Glutamatergic neuron (in vitro differentiated cells): Measurements from ENCODE around the gene ZNF831. TPM values are rescaled to one million over a fixed set of nuclear protein-coding genes. Genes with fewer than 3 reads are reported as not detected.

ENCODE experiments used
- DNase-seq: peaks from one replicate; pipeline ENCODE4 v3.0.0; 2022
- H3K27ac Mint-ChIP-seq: one replicate; pipeline ENCODE4 v1.8.0; 2020; ENCODE audit warnings: mild to moderate bottlenecking, mixed read lengths, inconsistent platforms; ENCODE audit not compliant: unreplicated experiment
- H3K27me3 Mint-ChIP-seq: one replicate; pipeline ENCODE4 v1.8.0; 2020; ENCODE audit warnings: mild to moderate bottlenecking, moderate library complexity, mixed read lengths, inconsistent platforms; ENCODE audit not compliant: unreplicated experiment
- H3K36me3 Mint-ChIP-seq: one replicate; pipeline ENCODE4 v1.8.0; 2020; ENCODE audit warnings: mild to moderate bottlenecking, mixed read lengths, inconsistent platforms; ENCODE audit not compliant: unreplicated experiment
- H3K4me1 Mint-ChIP-seq: one replicate; pipeline ENCODE4 v1.8.0; 2020; ENCODE audit warnings: mild to moderate bottlenecking, low read depth, mixed read lengths, inconsistent platforms; ENCODE audit not compliant: unreplicated experiment
- H3K4me3 Mint-ChIP-seq: one replicate; pipeline ENCODE4 v1.8.0; 2020; ENCODE audit warnings: mild to moderate bottlenecking, mixed read lengths, inconsistent platforms; ENCODE audit not compliant: unreplicated experiment
- H3K9me3 Mint-ChIP-seq: one replicate; pipeline ENCODE4 v1.8.0; 2020; ENCODE audit warnings: mild to moderate bottlenecking, moderate library complexity, mixed read lengths, inconsistent platforms; ENCODE audit not compliant: unreplicated experiment
- CTCF ChIP-seq: fragments of 200-600 bp; sonication (generic); IDR thresholded peaks from one replicate; pipeline ENCODE4 v1.5.0; 2021; ENCODE audit not compliant: partially characterized antibody, unreplicated experiment
- long read RNA-seq: library from polyadenylated mRNA; unstranded; transcript quantifications from one replicate; pipeline ENCODE4 v2.0.0, GENCODE V29; 2020; ENCODE audit not compliant: unreplicated experiment
- total RNA-seq: library from RNA; stranded (reverse); fragmentation: NEBNext Ultra II Directional; extraction: Animal tissue kit (Norgen Biotek cat#: 25700); gene quantifications from one replicate; pipeline ENCODE4 v1.2.1, GENCODE V29; 2021; ENCODE audit not compliant: unreplicated experiment

Gene ZNF831
- total RNA-seq: not detected
- long read RNA-seq: 0 reads

- no peaks in the 10 kb centered on the region for H3K4me1 Mint-ChIP-seq
- no peak for DNase-seq
- TF ChIP-seq CTCF: no peak
- H3K36me3 Mint-ChIP-seq: peaks cover 3% of the 10 kb centered on the region
- peaks cover 2% of the 10 kb centered on the region for H3K9me3 Mint-ChIP-seq
- H3K27ac Mint-ChIP-seq: no peak within 1 kb of the TSS
- H3K27me3 Mint-ChIP-seq: no peaks in the 10 kb centered on the region
- H3K4me3 Mint-ChIP-seq: no peak within 1 kb of the TSS
Observed at GRCh38 chr20:59163631-59164530, at the start of gene ZNF831. Gene ZNF831 (plus strand): TSS chr20:59163821. CDS start chr20:59191020, 27,199 bp downstream.

GRCh38 chr20:59117526-59117925 is 46.1 kb upstream of the ZNF831 start:
- TF ChIP-seq CTCF: no peak
- Mint-ChIP-seq H3K36me3 (no peaks in the 10 kb centered on the region), H3K4me3 (no peak overlapping the region), H3K27ac (no peak overlapping the region), H3K4me1 (no peaks in the 10 kb centered on the region), H3K27me3 (peaks cover 6% of the 10 kb centered on the region), H3K9me3 (no peaks in the 10 kb centered on the region)
- DNase-seq: no peak

DNA sequence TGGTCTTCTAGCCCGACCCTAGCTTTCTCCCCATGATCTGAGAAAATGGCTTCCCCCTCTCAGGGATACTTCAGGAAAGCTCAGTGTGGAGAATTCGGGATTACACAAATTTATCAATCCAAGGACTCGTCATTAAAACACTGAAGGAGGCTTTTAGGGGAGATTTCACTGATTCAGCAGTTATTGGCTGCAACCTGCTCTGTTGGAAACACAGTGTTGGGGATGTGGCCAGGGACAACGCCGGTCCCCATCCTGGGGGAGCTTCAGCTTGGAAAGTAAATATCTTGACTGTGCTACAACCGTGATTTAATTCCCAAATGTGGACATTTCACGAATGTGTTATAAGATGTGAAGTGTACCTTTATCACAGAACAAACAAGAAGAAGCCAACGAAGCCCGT is 44.8 kb upstream of the ZNF831 start:
- DNase-seq: no peak
- Mint-ChIP-seq H3K4me1 (no peaks in the 10 kb centered on the region), H3K27ac (no peak overlapping the region), H3K9me3 (no peaks in the 10 kb centered on the region), H3K27me3 (peaks cover 6% of the 10 kb centered on the region), H3K36me3 (no peaks in the 10 kb centered on the region), H3K4me3 (no peak overlapping the region)
- TF ChIP-seq CTCF: no peak

DNA sequence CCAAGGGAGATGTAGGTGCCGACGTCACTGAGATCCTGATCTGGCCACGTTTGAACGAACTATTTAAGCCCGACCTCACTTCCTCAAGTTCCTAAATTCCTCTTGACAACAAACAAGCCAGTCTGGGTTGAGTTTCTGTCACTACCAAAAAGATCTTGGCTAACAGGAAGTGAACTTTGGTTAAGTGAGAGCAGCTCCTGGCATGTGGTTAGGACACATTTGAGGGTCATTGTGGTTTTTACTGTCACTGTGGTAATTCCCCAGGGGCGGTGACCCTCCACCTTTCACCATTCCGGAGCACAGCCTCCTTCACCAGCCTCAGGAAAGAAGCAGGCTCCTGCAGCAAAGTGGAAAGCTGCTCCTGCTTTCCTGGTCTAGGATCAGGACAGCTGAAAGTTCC is 43.1 kb upstream of the ZNF831 start:
- Mint-ChIP-seq H3K27ac (no peak overlapping the region), H3K4me3 (no peak overlapping the region), H3K9me3 (peaks cover 2% of the 10 kb centered on the region), H3K36me3 (no peaks in the 10 kb centered on the region), H3K4me1 (no peaks in the 10 kb centered on the region), H3K27me3 (peaks cover 6% of the 10 kb centered on the region)
- no peak for TF ChIP-seq CTCF
- DNase-seq: no peak

DNA sequence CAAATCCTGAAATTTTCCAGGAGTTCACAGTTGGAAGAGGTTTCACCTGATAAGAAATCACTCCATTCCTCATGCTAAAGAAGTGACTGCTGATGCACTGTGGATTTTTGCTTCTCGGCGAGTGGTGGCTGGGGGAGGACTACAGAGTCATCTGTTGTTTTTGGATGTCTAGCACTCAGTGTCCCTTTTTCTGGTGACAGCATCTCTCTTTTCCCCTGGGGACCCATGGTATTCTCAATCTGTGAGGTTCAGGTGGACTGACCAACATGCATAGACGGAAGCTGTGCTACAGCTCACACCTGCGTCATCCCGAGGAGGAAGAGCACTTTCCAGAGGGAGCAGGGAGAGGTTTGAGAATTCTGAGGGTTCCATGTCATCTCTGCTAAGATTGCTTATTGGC is 42.7 kb upstream of the ZNF831 start:
- no peak for DNase-seq
- Mint-ChIP-seq H3K4me1 (no peaks in the 10 kb centered on the region), H3K9me3 (peaks cover 2% of the 10 kb centered on the region), H3K27ac (no peak overlapping the region), H3K36me3 (no peaks in the 10 kb centered on the region), H3K4me3 (no peak overlapping the region), H3K27me3 (peaks cover 6% of the 10 kb centered on the region)
- no peak for TF ChIP-seq CTCF
